GM18519 (cell line): ENCODE measurements around the gene CEP164.

Source experiments
- ATAC-seq: cut with Tn5 transposase; IDR thresholded peaks from one replicate; pipeline ENCODE4 v1.9.1; 2021; ENCODE audit warnings: mild to moderate bottlenecking, moderate library complexity; ENCODE audit not compliant: unreplicated experiment, low FRiP score

CEP164 gene

DNA sequence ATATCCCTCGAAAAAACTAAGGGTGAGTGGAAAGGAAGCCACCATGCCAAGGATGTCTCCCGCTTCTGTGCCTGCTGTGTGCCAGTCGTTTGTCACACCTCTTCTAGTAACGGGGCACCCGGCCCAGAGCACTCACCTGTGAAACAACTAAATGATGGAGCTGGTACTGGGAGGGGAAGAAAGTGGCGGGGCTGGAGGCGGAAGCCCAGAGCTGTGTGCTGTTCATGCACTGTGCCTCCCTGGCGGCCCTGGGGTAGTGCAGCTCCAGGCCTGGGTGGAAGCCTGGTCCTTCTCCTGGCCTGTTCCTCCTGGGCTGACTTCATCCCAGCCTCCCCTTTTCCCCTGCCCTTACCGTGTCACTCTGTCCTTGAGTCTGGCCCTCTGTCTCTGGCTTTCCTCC is 130.2 kb downstream of the CEP164 start:
- ATAC-seq = no peak

DNA sequence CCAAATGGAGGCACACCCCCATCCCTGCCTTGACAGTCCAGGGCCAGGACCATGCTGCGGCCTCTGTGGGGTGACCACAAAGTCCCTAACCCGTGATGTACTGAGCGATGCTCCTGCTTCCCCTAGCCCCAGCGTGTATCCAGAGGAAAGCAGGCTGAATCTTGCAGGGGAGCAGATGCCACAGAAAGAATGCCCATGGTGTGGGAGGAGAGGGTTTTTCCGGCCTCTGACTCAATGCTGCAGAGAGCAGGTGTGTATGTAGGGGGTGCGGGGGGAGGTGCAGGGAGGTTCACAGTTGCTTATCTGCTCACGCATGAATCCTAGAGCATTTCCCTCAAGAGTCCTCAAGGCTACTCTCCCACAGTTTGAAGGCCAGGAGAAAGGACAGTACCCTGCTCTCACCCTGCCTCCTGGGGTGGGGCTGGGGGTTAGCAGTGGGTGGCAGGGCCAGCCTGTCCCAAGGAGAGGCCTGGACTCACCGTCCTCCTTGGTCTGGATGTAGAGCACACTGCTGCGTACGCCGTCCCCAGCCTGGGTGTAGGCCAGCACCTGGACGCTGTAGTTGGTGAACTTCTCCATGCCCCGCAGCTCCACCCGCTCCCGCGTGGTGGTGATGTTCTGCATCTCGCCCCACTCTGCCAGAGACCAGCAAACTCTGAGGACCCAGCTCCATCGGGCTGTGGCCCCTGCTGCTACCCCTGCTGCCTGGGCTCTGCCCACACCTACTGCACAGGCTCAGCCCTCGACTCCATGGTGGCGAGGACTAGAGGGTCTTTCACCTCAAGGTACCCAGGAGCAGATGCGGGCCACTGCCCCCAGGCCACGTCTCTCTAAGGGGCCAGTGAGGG is 130.8 kb downstream of the CEP164 start:
- ATAC-seq = no peak

DNA sequence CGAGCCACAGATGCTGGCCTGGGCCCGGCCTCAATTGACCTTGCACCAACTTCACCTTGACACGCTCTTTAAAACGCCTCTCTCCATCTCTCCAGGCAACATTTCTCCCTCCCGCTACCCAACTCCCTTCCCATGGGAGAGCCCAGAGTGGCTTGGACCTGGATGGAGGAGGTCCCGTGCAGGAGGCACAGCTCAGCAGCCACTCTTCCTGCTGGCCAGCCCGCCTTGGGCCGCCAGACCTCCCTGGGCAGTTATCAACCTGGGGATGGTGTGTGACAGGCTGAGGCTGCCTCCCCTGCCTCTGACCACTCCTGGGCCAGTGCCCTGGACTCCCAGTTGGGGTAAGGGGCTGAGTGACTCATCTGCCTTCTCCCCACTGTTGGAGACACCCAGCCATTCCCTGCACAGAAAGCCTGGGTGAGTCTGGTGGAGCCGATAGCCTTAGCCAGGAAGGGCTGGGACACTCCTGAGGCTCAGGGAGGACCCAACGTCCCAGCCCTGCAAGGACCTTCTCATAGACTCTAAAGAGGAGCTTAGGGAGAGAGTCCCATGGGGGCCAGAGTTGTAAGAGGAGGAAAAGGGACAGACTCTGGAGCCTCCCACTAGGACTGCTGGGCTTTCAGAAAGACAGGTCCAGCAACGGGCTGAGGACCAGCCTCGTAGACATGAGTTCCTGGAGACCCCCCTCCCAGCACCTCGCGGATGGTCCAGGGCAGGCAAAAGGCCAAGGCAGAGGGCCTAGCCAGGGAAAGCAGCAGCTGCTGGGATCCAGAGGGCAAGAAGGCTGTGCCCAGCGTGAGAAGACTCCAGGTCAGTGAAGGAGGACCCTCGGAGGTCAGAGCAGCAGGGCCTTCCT is 131.7 kb downstream of the CEP164 start:
- ATAC-seq = no peak

DNA sequence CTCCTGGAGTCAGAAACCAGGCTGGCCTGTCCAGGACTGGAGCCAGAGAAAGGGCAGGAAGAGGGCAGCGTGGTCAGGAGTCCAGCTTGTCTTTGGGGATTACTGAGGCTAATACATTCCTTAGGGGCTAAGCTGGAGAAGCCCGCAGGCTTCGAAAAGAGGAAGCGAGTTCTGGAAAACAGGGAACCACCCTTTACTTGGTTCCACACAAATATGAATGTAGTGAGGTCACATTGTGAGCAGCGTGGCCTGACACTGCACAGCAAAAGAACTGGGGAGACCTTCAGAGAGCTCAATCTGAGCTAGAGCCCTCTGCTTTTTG is 132.3 kb downstream of the CEP164 start:
- ATAC-seq = no peak

DNA sequence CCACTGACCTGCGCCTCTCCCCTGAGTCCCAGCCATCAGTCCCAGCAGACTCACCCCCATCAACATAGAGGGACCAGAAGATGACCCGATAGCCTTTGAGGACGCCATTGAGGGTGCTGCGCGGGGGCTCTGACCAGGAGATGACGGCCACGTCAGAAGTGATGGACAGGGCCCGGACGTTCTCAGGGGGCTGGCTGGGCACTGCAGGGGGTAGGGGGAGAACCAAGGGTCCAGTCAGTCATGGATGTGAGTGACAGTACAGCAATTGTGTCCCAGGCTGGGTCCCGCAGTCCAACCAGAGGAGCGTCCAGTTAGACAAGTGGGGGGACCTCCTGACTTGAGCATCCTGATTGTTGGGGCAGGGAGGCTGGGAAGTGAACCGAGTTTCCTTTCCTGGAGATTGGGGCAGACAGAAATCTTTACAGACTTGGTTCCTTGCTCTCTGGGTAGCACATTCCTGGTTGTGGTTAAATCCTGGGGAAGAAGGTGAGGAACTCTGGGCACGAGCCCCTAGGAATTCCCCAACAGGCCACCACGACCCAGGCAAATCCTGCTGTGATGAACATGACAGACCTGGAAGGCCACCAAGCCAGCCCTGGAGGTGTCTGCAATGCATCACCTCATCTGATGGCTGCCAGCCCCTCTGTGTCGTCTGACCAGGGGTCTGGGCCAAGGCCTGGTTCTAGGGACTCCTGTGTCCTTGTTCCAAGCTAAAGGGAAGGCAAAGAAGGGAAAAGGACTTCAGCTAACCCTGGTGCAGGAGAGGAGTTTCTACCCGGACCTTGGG is 133.9 kb downstream of the CEP164 start:
- no peak for ATAC-seq

DNA sequence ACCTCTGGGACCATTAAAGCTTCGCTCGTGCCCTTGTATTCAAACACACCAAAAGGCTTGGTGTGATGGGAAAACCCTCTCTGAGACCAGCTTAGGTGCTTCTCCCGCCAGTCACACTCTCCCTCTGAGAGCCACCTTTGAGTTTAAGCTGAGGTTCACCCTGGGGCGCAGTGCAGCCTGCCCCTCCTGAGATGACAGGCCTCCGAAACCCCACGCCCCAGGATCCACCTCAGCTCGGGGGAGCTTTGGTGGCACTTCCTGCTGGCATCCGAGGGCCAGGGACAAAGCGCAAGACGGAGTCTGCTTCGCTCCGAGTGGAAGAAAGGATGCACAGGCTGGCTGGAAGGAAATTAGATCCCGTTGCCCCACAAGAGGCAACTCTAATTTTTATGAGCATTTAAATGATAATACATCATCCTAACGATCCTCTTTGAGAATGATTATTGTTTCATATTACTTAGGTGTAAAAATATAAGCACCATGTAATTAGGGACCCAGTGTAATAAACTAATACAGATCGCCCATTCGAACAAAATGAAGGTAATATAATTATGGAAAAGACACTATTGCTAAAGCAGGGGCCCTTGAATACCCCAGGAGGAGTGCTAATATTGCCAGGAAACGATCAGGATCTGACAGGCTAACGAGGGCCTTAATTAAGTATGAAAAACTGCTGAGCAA is 134.7 kb downstream of the CEP164 start:
- ATAC-seq = no peak

DNA sequence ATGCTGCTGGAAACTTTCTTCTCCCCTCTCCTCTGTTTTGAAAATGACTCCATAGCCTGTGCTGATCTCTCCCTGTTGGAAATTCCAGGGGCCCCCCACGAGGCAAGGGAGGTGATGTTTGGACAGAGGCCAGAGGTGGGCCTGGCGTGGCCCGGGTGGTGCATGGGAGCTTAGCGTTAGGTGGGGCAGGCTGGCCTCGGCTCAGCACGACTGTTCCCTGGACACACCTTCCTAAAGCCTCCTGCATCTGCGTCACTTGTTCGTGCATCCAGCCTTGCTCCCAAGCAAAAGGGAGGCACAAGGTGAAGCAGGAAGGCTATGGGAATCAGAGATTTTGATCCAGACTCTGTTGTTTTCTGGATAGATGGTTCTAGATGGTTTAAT is 135.2 kb downstream of the CEP164 start:
- ATAC-seq = no peak
